GM12878 (cell line): ENCODE measurements around the gene PLSCR1. TPM values are rescaled to one million over a fixed set of nuclear protein-coding genes. Genes with fewer than 3 reads are reported as not detected.

Source experiments
- polyA plus RNA-seq, 11 experiments: library from polyadenylated mRNA; depleted of rRNA in 4 of 11; unstranded in 6 of 11; stranded (reverse) in 5 of 11; fragments of >200 nt; fragmentation: Nextera tagmentation in 4 of 11; fragmentation: Illumina TruSeq in 1 of 11; extraction: Ambion mirVana in 4 of 11; extraction: Trizol in 1 of 11; gene quantifications; 1 replicate in 1 of 11; 2 replicates in 10 of 11; pipeline versions ENCODE4 v1.2.1 to v1.2.3, GENCODE V29; 2011 to 2016; ENCODE audit warnings: inconsistent platforms in 2 of 11, missing spikeins in 2 of 11, low read depth in 1 of 11
- small RNA-seq: library from RNA; depleted of rRNA; stranded (forward); fragments of <200 nt; gene quantifications from one replicate; pipeline ENCODE3, GENCODE V24; 2014
- total RNA-seq, 4 experiments: library from RNA; depleted of rRNA in 3 of 4; stranded (reverse); fragments of >200 nt in 3 of 4; fragmentation: Illumina TruSeq in 1 of 4; extraction: Trizol in 1 of 4; gene quantifications; 2 replicates each; pipeline versions ENCODE4 v1.2.1 to v1.2.3, GENCODE V29; 2013 to 2021

PLSCR1 gene
- total and polyA plus RNA-seq, 10 of the 15 experiments (the other 5 are each of a cell fraction or from before 2014, with no cell fraction given): 35.4 to 77.8 (median 41.1) TPM

Small RNA genes within 50 kb of the gene (small RNA-seq; reads per million reads assigned to genes)
- not detected for gene RNU6-428P

Other genes with a start within 250 kb of the PLSCR1 start
- gene PLSCR2, start 75.0 kb downstream of the PLSCR1 start, total RNA-seq (2014; rRNA removed): not detected in 2 replicates
- gene PLSCR2, start 75.0 kb downstream of the PLSCR1 start, total RNA-seq (2014; rRNA removed; fragmentation: Illumina TruSeq; extraction: Trizol): not detected in 2 replicates
- gene PLSCR2, start 75.0 kb downstream of the PLSCR1 start, total RNA-seq (2021): not detected in 2 replicates
- not detected in 2 replicates for gene PLSCR2, start 75.0 kb downstream of the PLSCR1 start, polyA plus RNA-seq (2011; rRNA removed)
- gene PLSCR2, start 75.0 kb downstream of the PLSCR1 start, polyA plus RNA-seq (2014; fragmentation: Illumina TruSeq; extraction: Trizol): not detected in 2 replicates
- gene PLSCR2, start 75.0 kb downstream of the PLSCR1 start, polyA plus RNA-seq (2014; fragmentation: Nextera tagmentation; extraction: Ambion mirVana): not detected
- not detected in 2 replicates for gene PLSCR2, start 75.0 kb downstream of the PLSCR1 start, polyA plus RNA-seq (2014; rRNA removed)
- not detected for gene PLSCR2, start 75.0 kb downstream of the PLSCR1 start, polyA plus RNA-seq (2016; fragmentation: Nextera tagmentation; extraction: Ambion mirVana)
- not detected in 2 replicates for gene PLSCR5, start 60.7 kb upstream of the PLSCR1 start, total RNA-seq (2014; rRNA removed)
- gene PLSCR5, start 60.7 kb upstream of the PLSCR1 start, total RNA-seq (2014; rRNA removed; fragmentation: Illumina TruSeq; extraction: Trizol): not detected in 2 replicates
- gene PLSCR5, start 60.7 kb upstream of the PLSCR1 start, total RNA-seq (2021): not detected in 2 replicates
- gene PLSCR5, start 60.7 kb upstream of the PLSCR1 start, polyA plus RNA-seq (2011; rRNA removed): not detected in 2 replicates
- not detected in 2 replicates for gene PLSCR5, start 60.7 kb upstream of the PLSCR1 start, polyA plus RNA-seq (2014; fragmentation: Illumina TruSeq; extraction: Trizol)
- gene PLSCR5, start 60.7 kb upstream of the PLSCR1 start, polyA plus RNA-seq (2014; fragmentation: Nextera tagmentation; extraction: Ambion mirVana): not detected
- 0.06 TPM in 1 of 2 replicates, not detected in the other for gene PLSCR5, start 60.7 kb upstream of the PLSCR1 start, polyA plus RNA-seq (2014; rRNA removed)
- gene PLSCR5, start 60.7 kb upstream of the PLSCR1 start, polyA plus RNA-seq (2016; fragmentation: Nextera tagmentation; extraction: Ambion mirVana): not detected